GM11168 (cell line): ENCODE data around the gene CKMT2.

ENCODE experiments used
- in situ Hi-C: fragments of 300-500 bp; cut with MboI; formaldehyde crosslinking; loops from one replicate; pipeline ENCODE4 v1.12.0; 2022; ENCODE audit warnings: low sequenced_read_pairs; ENCODE audit not compliant: unreplicated experiment

CKMT2 gene

DNA sequence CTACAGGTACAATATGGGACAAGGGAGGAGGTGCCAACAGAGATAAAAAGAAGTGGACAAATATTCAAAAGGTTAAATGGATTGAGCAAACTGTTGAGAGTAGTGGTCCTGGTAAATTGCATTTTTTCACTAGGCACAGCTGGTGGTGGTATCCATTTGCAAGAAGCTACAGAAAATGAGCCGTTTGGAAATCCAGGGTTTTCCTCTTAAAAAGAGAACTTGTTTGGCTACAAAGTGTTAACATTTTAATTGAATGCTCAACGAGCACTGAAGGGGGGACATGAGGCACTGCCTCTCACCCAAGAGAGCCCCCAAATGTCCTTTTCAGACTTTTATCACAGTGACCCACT, 67.8 kb downstream of the CKMT2 start:
- in situ Hi-C loops = no loop called here

DNA sequence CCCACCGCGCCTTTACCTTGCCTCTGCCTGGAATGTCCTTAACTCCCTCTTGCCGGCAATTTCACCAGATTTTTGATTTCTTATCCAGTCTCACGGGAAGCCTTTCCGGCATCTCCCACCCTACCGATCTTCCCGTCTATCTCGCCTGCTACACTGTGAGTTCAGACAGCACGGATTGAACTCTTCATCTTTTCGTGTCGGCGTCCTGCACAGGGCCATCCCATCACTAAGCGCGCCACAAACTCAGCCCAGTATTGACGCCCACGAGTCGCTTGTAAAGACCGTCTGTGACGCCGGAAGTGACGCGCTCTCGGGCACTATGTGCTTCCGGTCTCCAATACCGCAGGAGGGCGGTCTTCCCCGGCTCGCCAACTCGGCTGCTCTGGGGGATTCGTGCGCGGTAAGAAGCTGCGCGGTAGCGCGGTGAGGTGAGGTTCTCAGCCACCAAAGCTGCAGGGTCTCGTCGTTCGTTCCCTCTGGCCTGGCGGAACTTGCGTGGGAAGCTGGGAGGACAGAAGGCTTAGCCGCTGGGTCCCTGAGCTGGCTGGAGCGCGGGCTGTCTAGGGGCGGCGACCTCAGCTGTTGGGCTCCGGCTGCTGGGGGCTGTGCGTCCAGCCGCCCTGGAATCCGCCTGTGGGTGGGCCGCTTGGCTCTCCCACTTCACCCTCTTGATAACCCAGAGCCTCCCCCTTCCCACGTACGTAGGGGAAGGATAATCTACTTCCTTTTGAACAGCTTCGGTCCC, 68.3 kb downstream of the CKMT2 start, which contains the start of gene ZCCHC9:
ZCCHC9 (plus strand) TSS at position 317 of the 745 bp plus-strand sequence. CDS start 3,171 bp downstream, outside the sequence.
- in situ Hi-C loops = no loop called here

DNA sequence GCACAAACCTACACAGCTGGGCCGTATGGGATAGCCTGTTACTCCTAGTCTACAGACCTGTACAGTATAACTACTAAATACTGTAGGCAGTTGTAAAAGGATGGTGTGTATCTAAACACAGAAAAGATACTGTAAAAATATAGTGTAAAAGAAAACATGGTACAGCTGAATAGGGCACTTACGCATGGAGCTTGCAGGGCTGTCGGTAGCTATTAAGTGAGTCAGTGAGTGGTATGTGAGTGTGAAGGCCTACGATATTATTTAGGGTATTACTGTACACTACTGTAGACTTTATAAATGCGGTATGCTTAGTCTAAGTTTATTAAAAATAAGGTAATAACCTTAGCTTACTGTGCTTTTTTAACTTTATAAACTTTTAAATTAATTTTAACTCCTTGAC, 69.5 kb downstream of the CKMT2 start:
- in situ Hi-C loops = no loop called here

- in situ Hi-C loops = no loop called here
Observed at GRCh38 chr5:81303563-81303962, 70.4 kb downstream of the CKMT2 start.

- in situ Hi-C loops = no loop called here
Observed at GRCh38 chr5:81305785-81306184, 72.7 kb downstream of the CKMT2 start.

- in situ Hi-C loops = no loop called here
Observed at GRCh38 chr5:81308836-81309235, 75.7 kb downstream of the CKMT2 start.

DNA sequence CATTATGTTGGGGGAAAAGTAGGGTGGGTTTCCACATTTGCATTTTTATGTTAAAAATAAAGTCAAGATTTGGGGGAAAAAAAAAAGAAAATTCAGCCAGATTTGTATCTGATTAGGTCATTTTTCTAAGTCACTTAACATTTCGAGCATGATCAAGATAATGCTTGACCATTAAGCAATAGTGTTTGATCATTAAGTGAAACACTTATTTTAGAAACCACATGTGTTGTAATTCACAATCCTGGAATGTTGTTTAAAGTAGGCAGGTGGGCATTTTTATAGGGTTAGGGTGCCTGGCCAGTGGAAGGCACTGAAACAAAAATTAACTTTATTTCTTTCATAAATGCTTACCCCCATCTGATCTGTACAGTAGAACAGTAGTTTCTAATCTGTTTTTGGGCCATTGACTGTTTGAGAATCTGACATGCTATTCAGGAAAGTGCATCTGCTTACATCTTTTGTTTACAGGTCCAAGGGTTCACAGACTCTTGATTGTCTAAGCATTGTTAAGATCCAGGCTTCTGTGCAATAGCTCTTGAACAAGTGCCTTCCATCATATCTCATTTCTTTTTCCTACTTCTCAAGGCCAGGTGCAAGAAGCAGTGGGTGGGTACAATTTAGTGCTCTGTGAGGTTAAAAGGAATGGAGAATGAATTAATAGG, 77.4 kb downstream of the CKMT2 start:
- in situ Hi-C loops = no loop called here

DNA sequence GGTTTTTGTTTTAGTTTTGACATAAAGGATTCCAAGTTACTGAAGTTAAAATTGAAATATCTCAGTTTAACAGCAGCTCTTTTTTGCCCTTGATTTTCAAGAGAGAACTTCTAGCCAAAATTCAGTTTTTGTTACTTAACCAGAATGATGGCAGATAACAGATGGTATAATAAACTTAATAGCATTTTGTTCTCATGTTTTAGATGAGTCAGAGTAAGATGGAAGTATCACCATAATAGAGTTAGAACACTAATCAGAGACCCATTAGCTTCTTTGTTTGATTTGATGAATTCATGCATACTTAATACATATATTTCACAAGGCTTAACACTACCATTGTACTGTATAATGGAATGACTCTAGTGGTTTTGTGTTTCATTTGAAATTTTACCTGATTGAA, 80.2 kb downstream of the CKMT2 start:
- in situ Hi-C loops = no loop called here

- in situ Hi-C loops = no loop called here
Observed at GRCh38 chr5:81313686-81314085, 80.6 kb downstream of the CKMT2 start.

- in situ Hi-C loops = no loop called here
Observed at GRCh38 chr5:81314581-81314980, 81.5 kb downstream of the CKMT2 start.

GRCh38 chr5:81315336-81315735, 82.2 kb downstream of the CKMT2 start:
- in situ Hi-C loops = no loop called here

GRCh38 chr5:81315830-81316229, 82.7 kb downstream of the CKMT2 start:
- in situ Hi-C loops = no loop called here
